ENCODE results near the gene SHKBP1.
A peak's percentile ranks its signal among the peaks of the same experiment; 100 is the strongest.

SHKBP1 gene

GRCh38 chr19:40567750-40568494 lies 8.8 kb upstream of the SHKBP1 start:
- ChIA-PET POLR2A (no interaction called here), CTCF (no interaction called here)
- DNase-seq (ENCODE audit: extremely low spot score): no peak
- TF ChIP-seq ELF4 (IDR thresholded peaks at IDR 0.05): no peak
- no peak for TF ChIP-seq FOXK2 (IDR thresholded peaks at IDR 0.05)
- no peak for TF ChIP-seq ZNF384 (IDR thresholded peaks at IDR 0.05)
- TF ChIP-seq CTBP1 (IDR thresholded peaks at IDR 0.05; ENCODE audit: borderline replicate concordance): no peak

GRCh38 chr19:40570313-40571004 lies 6.2 kb upstream of the SHKBP1 start:
- peak; percentile 100 for DNase-seq (ENCODE audit: extremely low spot score)
- no peak for TF ChIP-seq ARNT (IDR thresholded peaks at IDR 0.05)
- peak; percentile 58; the same call in 1 of the 2 replicates for TF ChIP-seq SP1 (IDR thresholded peaks at IDR 0.05)
- no peak for TF ChIP-seq CTBP1 (IDR thresholded peaks at IDR 0.05; ENCODE audit: borderline replicate concordance)
- TF ChIP-seq HDGF (IDR thresholded peaks at IDR 0.05; ENCODE audit: borderline replicate concordance): peak; percentile 99
- ChIA-PET CTCF (interaction anchor here (0.6 to 1.5 kb wide), 9 partner anchors 13 to 106 kb away, joined by 3 to 8 read pairs (median 5); no protein-coding TSS in a partner anchor), POLR2A (interaction anchor here (0.8 to 1.7 kb wide), 7 partner anchors 11 to 33 kb away, joined by 3 to 5 read pairs (median 3); no protein-coding TSS in a partner anchor)

- ChIA-PET CTCF (interaction anchor here (0.8 to 1.5 kb wide), 8 partner anchors 14 to 107 kb away, joined by 3 to 8 read pairs (median 6); no protein-coding TSS in a partner anchor), POLR2A (interaction anchor here (0.8 to 1.7 kb wide), 7 partner anchors 12 to 34 kb away, joined by 3 to 5 read pairs (median 3); no protein-coding TSS in a partner anchor)
- TF ChIP-seq PKNOX1 (IDR thresholded peaks at IDR 0.05) (no peak), FOXA1 (IDR thresholded peaks at IDR 0.05) (no peak), ELF4 (IDR thresholded peaks at IDR 0.05) (no peak), FOXK2 (IDR thresholded peaks at IDR 0.05) (no peak), ARNT (IDR thresholded peaks at IDR 0.05) (no peak), LEF1 (IDR thresholded peaks at IDR 0.05; ENCODE audit: borderline replicate concordance) (no peak), SUZ12 (IDR thresholded peaks at IDR 0.05) (no peak), HDGF (IDR thresholded peaks at IDR 0.05; ENCODE audit: borderline replicate concordance) (no peak), SP1 (IDR thresholded peaks at IDR 0.05) (no peak), NFRKB (IDR thresholded peaks at IDR 0.05) (no peak)
- no peak for DNase-seq (ENCODE audit: extremely low spot score)
Measured at GRCh38 chr19:40571005-40571318, 5.7 kb upstream of the SHKBP1 start.

GRCh38 chr19:40571831-40572495 lies 4.7 kb upstream of the SHKBP1 start:
- no peak for TF ChIP-seq FOXM1 (IDR thresholded peaks at IDR 0.05; ENCODE audit: borderline replicate concordance)
- no peak for TF ChIP-seq FOXK2 (IDR thresholded peaks at IDR 0.05)
- TF ChIP-seq ZNF384 (IDR thresholded peaks at IDR 0.05): no peak
- TF ChIP-seq TARDBP (IDR thresholded peaks at IDR 0.05): no peak
- no peak for TF ChIP-seq LEF1 (IDR thresholded peaks at IDR 0.05; ENCODE audit: borderline replicate concordance)
- no peak for TF ChIP-seq SP1 (IDR thresholded peaks at IDR 0.05)
- TF ChIP-seq BHLHE40 (IDR thresholded peaks at IDR 0.05; ENCODE audit: borderline replicate concordance): no peak
- no peak for TF ChIP-seq ELF4 (IDR thresholded peaks at IDR 0.05)
- TF ChIP-seq SUZ12 (IDR thresholded peaks at IDR 0.05): no peak
- TF ChIP-seq L3MBTL2 (conservative IDR thresholded peaks at IDR 0.05): no peak
- no peak for TF ChIP-seq NFRKB (IDR thresholded peaks at IDR 0.05)
- TF ChIP-seq FOXA1 (IDR thresholded peaks at IDR 0.05): no peak
- no peak for TF ChIP-seq ARNT (IDR thresholded peaks at IDR 0.05)
- TF ChIP-seq PKNOX1 (IDR thresholded peaks at IDR 0.05): no peak
- no peak for TF ChIP-seq HDGF (IDR thresholded peaks at IDR 0.05; ENCODE audit: borderline replicate concordance)
- TF ChIP-seq CTBP1 (IDR thresholded peaks at IDR 0.05; ENCODE audit: borderline replicate concordance): no peak
- ChIA-PET CTCF (no interaction called here), POLR2A (interaction anchor here (1.7 kb wide), 1 partner anchor 23 kb away, joined by 5 read pairs; no protein-coding TSS in a partner anchor)
- no peak for DNase-seq (ENCODE audit: extremely low spot score)

GRCh38 chr19:40575326-40575725 lies 1.3 kb upstream of the SHKBP1 start:
- ChIA-PET POLR2A (interaction anchor here (0.6 kb wide), 1 partner anchor 52 kb away, joined by 3 read pairs; no protein-coding TSS in a partner anchor), CTCF (interaction anchor here (0.6 kb wide), 1 partner anchor 270 kb away, joined by 4 read pairs; no protein-coding TSS in a partner anchor)
- DNase-seq (ENCODE audit: extremely low spot score): no peak
- no peak for TF ChIP-seq SP1 (IDR thresholded peaks at IDR 0.05)
- TF ChIP-seq FOXM1 (IDR thresholded peaks at IDR 0.05; ENCODE audit: borderline replicate concordance): no peak
- TF ChIP-seq FOXA1 (IDR thresholded peaks at IDR 0.05): no peak
- no peak for TF ChIP-seq PKNOX1 (IDR thresholded peaks at IDR 0.05)
- TF ChIP-seq L3MBTL2 (conservative IDR thresholded peaks at IDR 0.05): no peak
- TF ChIP-seq LEF1 (IDR thresholded peaks at IDR 0.05; ENCODE audit: borderline replicate concordance): no peak

- peak; percentile 23 for DNase-seq (ENCODE audit: extremely low spot score)
- TF ChIP-seq ARNT (IDR thresholded peaks at IDR 0.05) (no peak), ELF4 (IDR thresholded peaks at IDR 0.05) (no peak), BHLHE40 (IDR thresholded peaks at IDR 0.05; ENCODE audit: borderline replicate concordance) (no peak), SP1 (IDR thresholded peaks at IDR 0.05) (no peak), HDGF (IDR thresholded peaks at IDR 0.05; ENCODE audit: borderline replicate concordance) (no peak), TARDBP (IDR thresholded peaks at IDR 0.05) (no peak), FOXM1 (IDR thresholded peaks at IDR 0.05; ENCODE audit: borderline replicate concordance) (no peak), PKNOX1 (IDR thresholded peaks at IDR 0.05) (no peak), ZNF384 (IDR thresholded peaks at IDR 0.05) (no peak), LEF1 (IDR thresholded peaks at IDR 0.05; ENCODE audit: borderline replicate concordance) (no peak), L3MBTL2 (conservative IDR thresholded peaks at IDR 0.05) (no peak), CTBP1 (IDR thresholded peaks at IDR 0.05; ENCODE audit: borderline replicate concordance) (no peak), FOXA1 (IDR thresholded peaks at IDR 0.05) (no peak), FOXK2 (IDR thresholded peaks at IDR 0.05) (no peak), NFRKB (IDR thresholded peaks at IDR 0.05) (no peak), SUZ12 (IDR thresholded peaks at IDR 0.05) (no peak)
- POLR2A ChIA-PET: interaction anchor here (0.6 kb wide), 1 partner anchor 53 kb away, joined by 3 read pairs; no protein-coding TSS in a partner anchor
- CTCF ChIA-PET: no interaction called here
Measured at GRCh38 chr19:40576151-40576584, 505 bp upstream of the SHKBP1 start.

Data from HEK293T (cell line).